ENCODE measurements around the gene SPATA9. TPM values are rescaled to one million over a fixed set of nuclear protein-coding genes. Genes with fewer than 3 reads are reported as not detected.

SPATA9 gene
- total RNA-seq, 1 experiment from 2014 or later: 0.55 TPM

GRCh38 chr5:95699337-95699736 lies 16.5 kb upstream of the SPATA9 start:
- H4K20me1 ChIP-seq (ENCODE audit: insufficient read depth): no peaks in the 10 kb centered on the region
- no peak overlapping the region for H2AFZ ChIP-seq
- H3K9me2 ChIP-seq (ENCODE audit: insufficient read depth): 0 out of 2 replicates have a peak, but pooled peaks cover 3% of the 10 kb centered on the region
- peaks cover 19% of the 10 kb centered on the region for H3K4me1 ChIP-seq (replicated peaks; ENCODE audit: insufficient read depth)
- DNase-seq: no peak
- ChIA-PET CTCF (no interaction called here), POLR2A (ENCODE audit: unreplicated experiment) (no interaction called here)
- intact Hi-C loops (cut with micrococcal nuclease; ENCODE audit: unreplicated experiment): loop anchor here (5.0 kb wide), 1 partner anchor 33 kb away; the partner anchor contains the start of gene RHOBTB3
- no peak overlapping the region for H3K4me3 ChIP-seq
- BruUV-seq (replicated peaks): no TSS peak
- H3K36me3 ChIP-seq (ENCODE audit: low read depth): no peaks in the 10 kb centered on the region
- TF ChIP-seq CTCF (conservative IDR thresholded peaks at IDR 0.05) (no peak), EZH2 (IDR thresholded peaks at IDR 0.05; ENCODE audit: low read depth) (no peak)
- no peak overlapping the region for H3K27ac ChIP-seq
- H3K9me3 ChIP-seq (ENCODE audit: insufficient read depth, low read depth): 0 out of 2 replicates have a peak, but pooled peaks cover 5% of the 10 kb centered on the region
- H3K79me2 ChIP-seq (ENCODE audit: low read depth): no peaks in the 10 kb centered on the region
- H3K4me2 ChIP-seq: no peak overlapping the region
- no peaks in the 10 kb centered on the region for H3F3A ChIP-seq (ENCODE audit: insufficient read depth, low read depth)
- H3K27me3 ChIP-seq (ENCODE audit: insufficient read depth, low read depth): no peaks in the 10 kb centered on the region

- Histone ChIP-seq H3K9me3 (ENCODE audit: insufficient read depth, low read depth) (0 out of 2 replicates have a peak, but pooled peaks cover 5% of the 10 kb centered on the region), H4K20me1 (ENCODE audit: insufficient read depth) (no peaks in the 10 kb centered on the region), H2AFZ (no peak overlapping the region), H3K36me3 (ENCODE audit: low read depth) (no peaks in the 10 kb centered on the region), H3K27ac (no peak overlapping the region), H3F3A (ENCODE audit: insufficient read depth, low read depth) (no peaks in the 10 kb centered on the region), H3K9me2 (ENCODE audit: insufficient read depth) (0 out of 2 replicates have a peak, but pooled peaks cover 3% of the 10 kb centered on the region), H3K4me1 (replicated peaks; ENCODE audit: insufficient read depth) (peaks cover 19% of the 10 kb centered on the region), H3K27me3 (ENCODE audit: insufficient read depth, low read depth) (no peaks in the 10 kb centered on the region), H3K4me2 (peak overlapping the region; percentile 31), H3K79me2 (ENCODE audit: low read depth) (no peaks in the 10 kb centered on the region), H3K4me3 (no peak overlapping the region)
- no peak for TF ChIP-seq EZH2 (IDR thresholded peaks at IDR 0.05; ENCODE audit: low read depth)
- intact Hi-C loops (cut with micrococcal nuclease; ENCODE audit: unreplicated experiment): loop anchor here (5.0 kb wide), 1 partner anchor 34 kb away; the partner anchor contains the start of gene RHOBTB3
- ChIA-PET POLR2A (ENCODE audit: unreplicated experiment) (interaction anchor here (0.6 to 0.7 kb wide), 4 partner anchors 13 to 966 kb away, joined by 4 to 8 read pairs (median 6); no protein-coding TSS in a partner anchor), CTCF (interaction anchor here (0.6 kb wide), 1 partner anchor 51 kb away, joined by 5 read pairs; no protein-coding TSS in a partner anchor)
- DNase-seq: peak; percentile 33 to 67
- no TSS peak for BruUV-seq (replicated peaks)
These were observed 15.2 kb upstream of the SPATA9 start for GRCh38 chr5:95697781-95698681.

GRCh38 chr5:95690333-95690732 lies 7.5 kb upstream of the SPATA9 start:
- no peaks in the 10 kb centered on the region for H3K4me1 ChIP-seq (replicated peaks; ENCODE audit: insufficient read depth)
- H3K4me2 ChIP-seq: no peak overlapping the region
- H3K4me3 ChIP-seq: no peak overlapping the region
- no peak for DNase-seq
- no peaks in the 10 kb centered on the region for H3K79me2 ChIP-seq (ENCODE audit: low read depth)
- intact Hi-C loops (cut with micrococcal nuclease; ENCODE audit: unreplicated experiment): no loop called here
- no peak overlapping the region for H3K27ac ChIP-seq
- no peaks in the 10 kb centered on the region for H4K20me1 ChIP-seq (ENCODE audit: insufficient read depth)
- H2AFZ ChIP-seq: no peak overlapping the region
- H3K36me3 ChIP-seq (ENCODE audit: low read depth): no peaks in the 10 kb centered on the region
- H3K9me3 ChIP-seq (ENCODE audit: insufficient read depth, low read depth): no peaks in the 10 kb centered on the region
- BruUV-seq (replicated peaks): no TSS peak
- TF ChIP-seq EZH2 (IDR thresholded peaks at IDR 0.05; ENCODE audit: low read depth) (no peak), CTCF (conservative IDR thresholded peaks at IDR 0.05) (no peak)
- no peaks in the 10 kb centered on the region for H3K9me2 ChIP-seq (ENCODE audit: insufficient read depth)
- CTCF ChIA-PET: no interaction called here
- H3K27me3 ChIP-seq (ENCODE audit: insufficient read depth, low read depth): no peaks in the 10 kb centered on the region
- POLR2A ChIA-PET (ENCODE audit: unreplicated experiment): no interaction called here
- H3F3A ChIP-seq (ENCODE audit: insufficient read depth, low read depth): no peaks in the 10 kb centered on the region

Data from PC-9 (cell line).